Fibroblast of lung (primary cell): ENCODE measurements around the gene STAB2. TPM values are rescaled to one million over a fixed set of nuclear protein-coding genes. Genes with fewer than 3 reads are reported as not detected.

Experiments
- DNase-seq, 2 donors: peaks; one replicate each; pipeline versions ENCODE4 v3.0.0 to v3.0.0-alpha.2; 2010; ENCODE audit warnings: low read depth in 2 of 2
- H2AFZ ChIP-seq: 2 replicates; pipeline ENCODE4 v1.5.1; 2012; ENCODE audit warnings: low read length, control low read depth, inconsistent platforms
- H3K27ac ChIP-seq: 2 replicates; pipeline ENCODE4 v1.5.1; 2011; ENCODE audit warnings: low read length, control low read depth; ENCODE audit not compliant: insufficient read depth
- H3K27me3 ChIP-seq: 2 replicates; pipeline ENCODE4 v1.5.1; 2011; ENCODE audit warnings: mild to moderate bottlenecking, low read length; ENCODE audit not compliant: control insufficient read depth, insufficient read depth
- H3K36me3 ChIP-seq: 2 replicates; pipeline ENCODE4 v1.5.1; 2011; ENCODE audit warnings: low read length; ENCODE audit not compliant: control insufficient read depth, insufficient read depth
- H3K4me1 ChIP-seq: 2 replicates; pipeline ENCODE4 v1.5.1; 2011; ENCODE audit warnings: low read length; ENCODE audit not compliant: control insufficient read depth, insufficient read depth; ENCODE audit errors: extremely low read depth
- H3K4me2 ChIP-seq: 2 replicates; pipeline ENCODE4 v1.5.1; 2011; ENCODE audit warnings: low read length, control low read depth; ENCODE audit not compliant: insufficient read depth; ENCODE audit errors: extremely low read depth
- H3K4me3 ChIP-seq, 4 experiments: fragments of 200-600 bp in 1 of 4; sonication (generic) in 1 of 4; replicated peaks in 1 of 4; 2 replicates each; pipeline ENCODE4 v1.5.1; 2011 to 2016; ENCODE audit warnings: low read length in 4 of 4, low read depth in 3 of 4, mild to moderate bottlenecking in 3 of 4, control low read depth in 2 of 4, inconsistent platforms in 1 of 4, mixed read lengths in 1 of 4; ENCODE audit not compliant: insufficient read depth in 1 of 4; ENCODE audit errors: control extremely low read depth in 1 of 4
- H3K79me2 ChIP-seq: 2 replicates; pipeline ENCODE4 v1.5.1; 2012; ENCODE audit warnings: mild to moderate bottlenecking, low read length, inconsistent platforms; ENCODE audit not compliant: control insufficient read depth, insufficient read depth
- H3K9ac ChIP-seq: 2 replicates; pipeline ENCODE4 v1.5.1; 2011; ENCODE audit warnings: mild to moderate bottlenecking, low read length, control low read depth; ENCODE audit not compliant: insufficient read depth
- H3K9me3 ChIP-seq: 2 replicates; pipeline ENCODE4 v1.5.1; 2012; ENCODE audit warnings: low read depth, low read length; ENCODE audit not compliant: control insufficient read depth, insufficient read depth
- H4K20me1 ChIP-seq: 2 replicates; pipeline ENCODE4 v1.5.1; 2011; ENCODE audit warnings: low read length; ENCODE audit not compliant: control insufficient read depth, insufficient read depth; ENCODE audit errors: extremely low read depth
- CTCF ChIP-seq, 2 donors: IDR thresholded peaks in 1 of 2; conservative IDR thresholded peaks in 1 of 2; 1 replicate in 1 of 2; 2 replicates in 1 of 2; pipeline ENCODE4 v1.5.1; 2011 to 2012; ENCODE audit warnings: low read length in 2 of 2, control low read depth in 1 of 2, inconsistent platforms in 1 of 2, low read depth in 1 of 2, mild to moderate bottlenecking in 1 of 2
- EZH2 ChIP-seq: IDR thresholded peaks from 2 replicates; pipeline ENCODE4 v1.5.1; 2012; ENCODE audit warnings: low read length, control low read depth, mild to moderate bottlenecking; ENCODE audit errors: missing control alignments
- polyA plus RNA-seq, 2 donors: library from polyadenylated mRNA; depleted of rRNA in 1 of 2; stranded (reverse) in 1 of 2; unstranded in 1 of 2; fragments of >200 nt; gene quantifications; 2 replicates each; pipeline ENCODE4 v1.2.1, GENCODE V29; 2011 to 2012; ENCODE audit warnings: missing spikeins in 1 of 2
- total RNA-seq: library from RNA; depleted of rRNA; stranded (reverse); fragments of >200 nt; gene quantifications from 2 replicates; pipeline ENCODE4 v1.2.1, GENCODE V29; 2014

Gene STAB2
- total and polyA plus RNA-seq, 2 donors (not counting 1 experiment from before 2014, with no cell fraction given) = not detected

- Histone ChIP-seq H4K20me1 (no peaks in the 10 kb centered on the region), H3K27ac (no peak overlapping the region), H3K36me3 (no peaks in the 10 kb centered on the region), H3K4me1 (no peaks in the 10 kb centered on the region), H3K79me2 (no peaks in the 10 kb centered on the region), H3K9me3 (no peaks in the 10 kb centered on the region), H3K4me2 (no peak overlapping the region), H3K27me3 (no peaks in the 10 kb centered on the region), H3K4me3 (no peak overlapping the region), H3K9ac (no peak overlapping the region), H2AFZ (no peak overlapping the region)
- no peak for DNase-seq
- TF ChIP-seq CTCF (conservative IDR thresholded peaks at IDR 0.05 in 1 of 2, IDR thresholded peaks at IDR 0.05 in 1 of 2; ENCODE audit: low read depth in 1 of 2, low read length in 2 of 2) = no peak
- no peak for TF ChIP-seq EZH2
Measured at GRCh38 chr12:103589517-103589916, 2.4 kb downstream of the STAB2 start.

- Histone ChIP-seq H3K4me3 (no peak overlapping the region), H3K36me3 (no peaks in the 10 kb centered on the region), H3K9ac (no peak overlapping the region), H2AFZ (no peak overlapping the region), H3K4me1 (no peaks in the 10 kb centered on the region), H3K27me3 (no peaks in the 10 kb centered on the region), H3K27ac (no peak overlapping the region), H3K9me3 (no peaks in the 10 kb centered on the region), H3K4me2 (no peak overlapping the region), H4K20me1 (no peaks in the 10 kb centered on the region), H3K79me2 (no peaks in the 10 kb centered on the region)
- TF ChIP-seq EZH2 (no peak), CTCF (conservative IDR thresholded peaks at IDR 0.05 in 1 of 2, IDR thresholded peaks at IDR 0.05 in 1 of 2; ENCODE audit: low read depth in 1 of 2, low read length in 2 of 2) (no peak)
- DNase-seq = no peak
Measured at GRCh38 chr12:103590271-103590670, 3.2 kb downstream of the STAB2 start.

GRCh38 chr12:103596981-103597380, 9.9 kb downstream of the STAB2 start:
- H3K4me2 ChIP-seq = no peak overlapping the region
- H3K27ac ChIP-seq = no peak overlapping the region
- H3K4me3 ChIP-seq = no peak overlapping the region
- DNase-seq = no peak
- H3K9me3 ChIP-seq = no peaks in the 10 kb centered on the region
- H2AFZ ChIP-seq = no peak overlapping the region
- TF ChIP-seq CTCF (conservative IDR thresholded peaks at IDR 0.05 in 1 of 2, IDR thresholded peaks at IDR 0.05 in 1 of 2; ENCODE audit: low read depth in 1 of 2, low read length in 2 of 2) = no peak
- TF ChIP-seq EZH2 = no peak
- no peaks in the 10 kb centered on the region for H3K79me2 ChIP-seq
- H4K20me1 ChIP-seq = no peaks in the 10 kb centered on the region
- H3K4me1 ChIP-seq = no peaks in the 10 kb centered on the region
- no peak overlapping the region for H3K9ac ChIP-seq
- H3K27me3 ChIP-seq = no peaks in the 10 kb centered on the region
- H3K36me3 ChIP-seq = no peaks in the 10 kb centered on the region
